ENCODE measurements around the gene PRICKLE2.
"Not testable (repeated sequence)": the region's sequence is repeated elsewhere in the genome, so short reads cannot be mapped to it uniquely, and the experiment has no call there.

The PRICKLE2 gene

GRCh38 chr3:64093825-64094712, 131.2 kb downstream of the PRICKLE2 start:
- DNase-seq: no peak

- DNase-seq: no peak
Observed at GRCh38 chr3:64093211-64093610, 132.1 kb downstream of the PRICKLE2 start.

GRCh38 chr3:64091501-64091900, 133.8 kb downstream of the PRICKLE2 start:
- no peak for DNase-seq

- not testable (repeated sequence) for DNase-seq
Observed at GRCh38 chr3:64089386-64089785, 135.9 kb downstream of the PRICKLE2 start.

- DNase-seq: no peak
Observed at GRCh38 chr3:64088408-64089205, 136.7 kb downstream of the PRICKLE2 start.

GRCh38 chr3:64086479-64087252, 138.6 kb downstream of the PRICKLE2 start:
- DNase-seq: no peak

- DNase-seq: no peak
Observed at GRCh38 chr3:64084640-64085039, 140.6 kb downstream of the PRICKLE2 start.

GRCh38 chr3:64083575-64083974, 141.7 kb downstream of the PRICKLE2 start:
- no peak for DNase-seq

GRCh38 chr3:64082961-64083541, 142.2 kb downstream of the PRICKLE2 start:
- no peak for DNase-seq

GRCh38 chr3:64082411-64082810, 142.9 kb downstream of the PRICKLE2 start:
- DNase-seq: no peak

GRCh38 chr3:64081235-64081630, 144.0 kb downstream of the PRICKLE2 start:
- DNase-seq: no peak

GRCh38 chr3:64080616-64081234, 144.5 kb downstream of the PRICKLE2 start:
- DNase-seq: no peak

GRCh38 chr3:64079369-64080150, 145.7 kb downstream of the PRICKLE2 start:
- DNase-seq: no peak

- no peak for DNase-seq
Observed at GRCh38 chr3:64078966-64079365, 146.3 kb downstream of the PRICKLE2 start.

GRCh38 chr3:64074895-64075679, 150.2 kb downstream of the PRICKLE2 start:
- no peak for DNase-seq

- no peak for DNase-seq
Observed at GRCh38 chr3:64074060-64074459, 151.2 kb downstream of the PRICKLE2 start.

GRCh38 chr3:64073158-64073761, 152.0 kb downstream of the PRICKLE2 start:
- DNase-seq: no peak

- no peak for DNase-seq
Observed at GRCh38 chr3:64072126-64072525, 153.1 kb downstream of the PRICKLE2 start.

- no peak for DNase-seq
Observed at GRCh38 chr3:64070704-64071103, 154.6 kb downstream of the PRICKLE2 start.
